Gastrocnemius medialis (tissue), 4 donors: Measurements from ENCODE around the gene RNF214. TPM values are rescaled to one million over a fixed set of nuclear protein-coding genes. Genes with fewer than 3 reads are reported as not detected.

ENCODE experiments used
- ATAC-seq, 2 donors: fragments of 150-250 bp; one replicate each; pipeline ENCODE4 v1.9.1; 2016
- DNase-seq, 2 donors: peaks; one replicate each; pipeline ENCODE4 v3.0.0-alpha.2; 2019
- H3K27ac ChIP-seq, 4 donors: fragments of 200-600 bp; sonication (generic); 1 replicate in 1 of 4; 2 replicates in 3 of 4; pipeline ENCODE4 v1.5.1; 2016 to 2018; ENCODE audit warnings: mild to moderate bottlenecking in 2 of 4, moderate library complexity in 1 of 4
- H3K27me3 ChIP-seq, 3 donors: fragments of 200-600 bp; sonication (generic) in 2 of 3; 1 replicate in 1 of 3; 2 replicates in 2 of 3; pipeline versions ENCODE4 v1.5.1 to v1.6.0; 2016 to 2019; ENCODE audit warnings: mild to moderate bottlenecking in 1 of 3, moderate library complexity in 1 of 3
- H3K36me3 ChIP-seq, 2 donors: fragments of 200-600 bp; sonication (generic) in 1 of 2; one replicate each; pipeline ENCODE4 v1.5.1; 2017 to 2018
- H3K4me1 ChIP-seq, 2 donors: fragments of 200-600 bp; sonication (generic) in 1 of 2; one replicate each; pipeline ENCODE4 v1.5.1; 2016 to 2017; ENCODE audit warnings: mild to moderate bottlenecking in 2 of 2
- H3K4me3 ChIP-seq, 4 donors: fragments of 200-600 bp; sonication (generic) in 3 of 4; 1 replicate in 1 of 4; 2 replicates in 3 of 4; pipeline ENCODE4 v1.5.1; 2016 to 2019; ENCODE audit warnings: mild to moderate bottlenecking in 2 of 4
- H3K9me3 ChIP-seq, 3 donors: fragments of 200-600 bp; sonication (generic) in 2 of 3; 1 replicate in 1 of 3; 2 replicates in 2 of 3; pipeline ENCODE4 v1.5.1; 2016 to 2019
- CTCF ChIP-seq, 5 experiments: fragments of 450-650 bp in 3 of 5; fragments of 200-600 bp in 2 of 5; sonication (generic) in 2 of 5; IDR thresholded peaks in 4 of 5; conservative IDR thresholded peaks in 1 of 5; 1 replicate in 4 of 5; 2 replicates in 1 of 5; pipeline ENCODE4 v1.5.1; 2016 to 2019; ENCODE audit warnings: antibody characterized with exemption in 5 of 5, mild to moderate bottlenecking in 3 of 5, moderate library complexity in 3 of 5
- POLR2A ChIP-seq, 2 donors: fragments of 450-650 bp; IDR thresholded peaks; one replicate each; pipeline ENCODE4 v1.6.1; 2017; ENCODE audit warnings: antibody characterized with exemption in 2 of 2, mild to moderate bottlenecking in 2 of 2, moderate library complexity in 2 of 2
- in situ Hi-C, 4 donors: fragments of 200-750 bp; cut with MboI; loops; one replicate each; pipeline versions ENCODE4 v1.15.0 to v1.8.0; 2017; ENCODE audit warnings: low sequenced_read_pairs in 4 of 4
- intact Hi-C: fragments of 100-400 bp; cut with DNase I; formaldehyde crosslinking; loops from one replicate; pipeline ENCODE4 v1.15.1; 2023; ENCODE audit warnings: low total_unique reads
- total RNA-seq, 4 donors: library from RNA; depleted of rRNA; stranded (reverse); fragments of >200 nt; gene quantifications; one replicate each; pipeline versions ENCODE4 v1.1.0 to v1.2.3, GENCODE V29; 2016

The RNF214 gene
- total RNA-seq, 4 donors from 2014 or later: 17.1 to 22.7 (median 19.9) TPM

GRCh38 chr11:117210620-117211019 is 21.9 kb upstream of the RNF214 start:
- no peak for ATAC-seq
- TF ChIP-seq POLR2A (IDR thresholded peaks at IDR 0.05) (no peak), CTCF (IDR thresholded peaks at IDR 0.05 in 4 of 5, conservative IDR thresholded peaks at IDR 0.05 in 1 of 5) (no peak)
- Histone ChIP-seq H3K9me3 (no peaks in the 10 kb centered on the region), H3K27ac (no peak overlapping the region), H3K36me3 (peaks cover 0 to 22% of the 10 kb centered on the region in 2 donors), H3K4me1 (no peaks in the 10 kb centered on the region), H3K27me3 (no peaks in the 10 kb centered on the region), H3K4me3 (no peak overlapping the region)
- in situ Hi-C loops: no loop called here
- no peak for DNase-seq
- intact Hi-C loops: no loop called here

DNA sequence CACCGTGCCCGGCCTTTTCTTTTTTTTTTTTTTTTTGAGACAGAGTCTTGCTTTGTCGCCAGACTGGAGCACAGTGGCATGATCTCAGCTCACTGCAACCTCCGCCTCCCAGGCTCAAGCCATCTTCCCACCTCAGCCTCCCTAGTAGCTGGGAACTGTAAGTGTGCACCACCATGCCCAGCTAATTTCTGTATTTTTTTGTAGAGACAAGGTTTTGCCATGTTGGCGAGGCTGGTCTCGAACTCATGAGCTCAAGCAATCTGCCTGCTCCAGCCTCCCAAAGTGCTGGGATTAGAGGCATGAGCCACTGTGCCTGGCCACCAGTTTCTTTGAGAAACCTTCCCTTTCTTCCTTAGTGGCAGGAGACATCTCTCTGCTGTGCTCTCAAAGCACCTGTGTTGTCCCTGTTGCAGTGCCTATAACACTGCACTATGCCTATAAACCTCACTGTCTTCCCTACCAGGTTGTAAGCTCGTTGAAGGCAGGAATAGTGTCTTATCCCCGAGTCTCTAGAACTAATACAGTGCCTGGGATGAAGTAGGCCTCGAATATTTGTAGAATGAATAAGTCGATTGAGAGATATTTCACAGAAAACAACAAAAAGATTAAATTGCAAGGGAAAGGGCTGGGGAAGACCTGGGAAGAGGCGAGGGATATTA is 19.6 kb upstream of the RNF214 start:
- DNase-seq (no peak), ATAC-seq (no peak)
- H3K27ac ChIP-seq: no peak overlapping the region
- H3K9me3 ChIP-seq: no peaks in the 10 kb centered on the region
- H3K4me1 ChIP-seq: no peaks in the 10 kb centered on the region
- H3K36me3 ChIP-seq: peaks cover 4 to 41% of the 10 kb centered on the region in 2 donors
- H3K27me3 ChIP-seq: no peaks in the 10 kb centered on the region
- intact Hi-C loops (no loop called here), in situ Hi-C loops (no loop called here)
- TF ChIP-seq POLR2A (IDR thresholded peaks at IDR 0.05): no peak
- no peak for TF ChIP-seq CTCF (IDR thresholded peaks at IDR 0.05 in 4 of 5, conservative IDR thresholded peaks at IDR 0.05 in 1 of 5)
- H3K4me3 ChIP-seq: no peak overlapping the region

- intact Hi-C loops: no loop called here
- peaks cover 10 to 11% of the 10 kb centered on the region in 2 donors for H3K4me1 ChIP-seq
- H3K36me3 ChIP-seq: peaks cover 4 to 58% of the 10 kb centered on the region in 2 donors
- in situ Hi-C loops: no loop called here
- no peak overlapping the region for H3K4me3 ChIP-seq
- no peaks in the 10 kb centered on the region for H3K27me3 ChIP-seq
- no peaks in the 10 kb centered on the region for H3K9me3 ChIP-seq
- TF ChIP-seq CTCF (IDR thresholded peaks at IDR 0.05 in 4 of 5, conservative IDR thresholded peaks at IDR 0.05 in 1 of 5): no peak
- no peak for TF ChIP-seq POLR2A (IDR thresholded peaks at IDR 0.05)
- H3K27ac ChIP-seq: no peak overlapping the region
- DNase-seq (no peak), ATAC-seq (no peak)
Measured at GRCh38 chr11:117214404-117215110, 17.9 kb upstream of the RNF214 start.

GRCh38 chr11:117217141-117218084 is 15.1 kb upstream of the RNF214 start:
- TF ChIP-seq CTCF (IDR thresholded peaks at IDR 0.05 in 4 of 5, conservative IDR thresholded peaks at IDR 0.05 in 1 of 5) (no peak), POLR2A (IDR thresholded peaks at IDR 0.05) (no peak)
- peak overlapping the region in 2 of 4 donors; percentile 12 to 16 for H3K4me3 ChIP-seq
- no peak for ATAC-seq
- H3K9me3 ChIP-seq: no peaks in the 10 kb centered on the region
- intact Hi-C loops (no loop called here), in situ Hi-C loops (no loop called here)
- H3K27me3 ChIP-seq: no peaks in the 10 kb centered on the region
- H3K4me1 ChIP-seq: peaks cover 38 to 39% of the 10 kb centered on the region in 2 donors
- H3K36me3 ChIP-seq: peaks cover 4 to 59% of the 10 kb centered on the region in 2 donors
- no peak for DNase-seq
- peak overlapping the region; percentile 80 to 87 (median 82) for H3K27ac ChIP-seq
